Measurements from ENCODE around the gene NR2F1-AS1.

- TF ChIP-seq CTCF (conservative IDR thresholded peaks at IDR 0.05; ENCODE audit: low read length), result no peak
- TF ChIP-seq EZH2phosphoT487 (IDR thresholded peaks at IDR 0.05; ENCODE audit: borderline replicate concordance, low read depth, low read length), result no peak
Measured at GRCh38 chr5:93577854-93578812, 2.9 kb downstream of the NR2F1-AS1 start.

Measured in OCI-LY7 (cell line).